H1 (cell line): ENCODE measurements around the gene TUBD1. TPM values are rescaled to one million over a fixed set of nuclear protein-coding genes. Genes with fewer than 3 reads are reported as not detected.
"Not testable (repeated sequence)": the region's sequence is repeated elsewhere in the genome, so short reads cannot be mapped to it uniquely, and the experiment has no call there.

Source experiments
- CTCF ChIA-PET: fragments of 300-600 bp; sonication (Branson Sonifier 250); formaldehyde crosslinking; loops from one replicate; lab custom pipeline; 2021; ENCODE audit not compliant: partially characterized antibody; lab: Charles Lee
- POLR2A ChIA-PET: fragments of 300-600 bp; sonication (Branson Sonifier 250); formaldehyde crosslinking; loops from one replicate; lab custom pipeline; 2021; ENCODE audit warnings: inconsistent platforms; ENCODE audit not compliant: partially characterized antibody; lab: Charles Lee
- DNase-seq, 2 experiments: peaks; one replicate each; pipeline versions ENCODE4 v3.0.0 to v3.0.0-alpha.2; 2010 to 2022; ENCODE audit warnings: low spot score in 2 of 2, low read depth in 1 of 2, mixed read lengths in 1 of 2
- FAIRE-seq: peaks from 2 replicates; lab custom pipeline; 2011; peaks lifted over from hg19 to GRCh38; lab: Jason Lieb, UNC
- H2AFZ ChIP-seq: 2 replicates; pipeline ENCODE4 v1.8.1; 2012; ENCODE audit warnings: low read length, inconsistent platforms
- H2AK5ac ChIP-seq: 2 replicates; pipeline ENCODE4 v1.6.1; 2013; ENCODE audit warnings: low read depth, low read length
- H2BK120ac ChIP-seq: replicated peaks from 2 replicates; pipeline ENCODE3; 2013; ENCODE audit warnings: low read depth, low read length, inconsistent platforms
- H2BK12ac ChIP-seq: 2 replicates; pipeline ENCODE4 v1.6.1; 2013; ENCODE audit warnings: low read depth, low read length
- H2BK15ac ChIP-seq: 2 replicates; pipeline ENCODE4 v1.6.1; 2013; ENCODE audit warnings: low read length
- H2BK20ac ChIP-seq: 2 replicates; pipeline ENCODE4 v1.6.1; 2013; ENCODE audit warnings: low read length
- H2BK5ac ChIP-seq: 2 replicates; pipeline ENCODE4 v1.6.1; 2013; ENCODE audit warnings: low read depth, low read length
- H3K14ac ChIP-seq: 2 replicates; pipeline ENCODE4 v1.6.1; 2013; ENCODE audit warnings: inconsistent platforms; ENCODE audit not compliant: insufficient read length
- H3K18ac ChIP-seq: 2 replicates; pipeline ENCODE4 v1.6.1; 2013; ENCODE audit warnings: low read length; ENCODE audit errors: extremely low read depth
- H3K23ac ChIP-seq: 2 replicates; pipeline ENCODE4 v1.6.1; 2013; ENCODE audit warnings: inconsistent platforms; ENCODE audit not compliant: insufficient read length
- H3K23me2 ChIP-seq: 2 replicates; pipeline ENCODE4 v1.6.1; 2013; ENCODE audit warnings: low read depth, low read length
- H3K27ac ChIP-seq: 2 replicates; pipeline ENCODE4 v1.6.1; 2011; ENCODE audit warnings: low read depth, low read length, inconsistent platforms
- H3K27me3 ChIP-seq, 4 experiments: replicated peaks in 1 of 4; 1 replicate in 1 of 4; 2 replicates in 3 of 4; pipeline versions ENCODE4 v1.6.1 to v1.8.1; 2011 to 2013; ENCODE audit warnings: low read length in 3 of 4, mild to moderate bottlenecking in 3 of 4, inconsistent platforms in 2 of 4, mixed read lengths in 2 of 4, moderate library complexity in 1 of 4; ENCODE audit not compliant: control insufficient read depth in 3 of 4, insufficient read depth in 3 of 4; ENCODE audit errors: extremely low read depth in 1 of 4
- H3K36me3 ChIP-seq, 4 experiments: 2 replicates each; pipeline versions ENCODE4 v1.6.1 to v1.8.1; 2011 to 2013; ENCODE audit warnings: mild to moderate bottlenecking in 4 of 4, low read length in 3 of 4, moderate library complexity in 2 of 4, control low read depth in 1 of 4, inconsistent platforms in 1 of 4; ENCODE audit not compliant: insufficient read depth in 4 of 4, control insufficient read depth in 2 of 4
- H3K4ac ChIP-seq: replicated peaks from 2 replicates; pipeline ENCODE3; 2013; ENCODE audit warnings: low read length, low read depth, mixed read lengths, inconsistent platforms; ENCODE audit not compliant: insufficient read length
- H3K4me1 ChIP-seq, 4 experiments: replicated peaks in 1 of 4; 1 replicate in 1 of 4; 2 replicates in 3 of 4; pipeline versions ENCODE4 v1.6.1 to v1.8.1; 2011 to 2013; ENCODE audit warnings: low read length in 3 of 4, inconsistent platforms in 2 of 4, mixed read lengths in 1 of 4; ENCODE audit not compliant: insufficient read depth in 4 of 4, control insufficient read depth in 3 of 4
- H3K4me2 ChIP-seq, 2 experiments: 2 replicates each; pipeline versions ENCODE4 v1.6.1 to v1.8.1; 2011 to 2013; ENCODE audit warnings: low read depth in 2 of 2, low read length in 2 of 2, control low read depth in 1 of 2, inconsistent platforms in 1 of 2, mild to moderate bottlenecking in 1 of 2; ENCODE audit not compliant: insufficient read depth in 1 of 2
- H3K4me3 ChIP-seq, 4 experiments: fragments of 200-600, 300-600 bp in 1 of 4; sonication (generic), shearing (Covaris generic), sonication (Bioruptor Twin) in 1 of 4; 2 replicates each; pipeline versions ENCODE4 v1.5.1 to v1.8.1; 2011 to 2016; ENCODE audit warnings: low read length in 4 of 4, low read depth in 3 of 4, control low read depth in 2 of 4, inconsistent platforms in 2 of 4, mild to moderate bottlenecking in 2 of 4, mixed read lengths in 1 of 4, moderate library complexity in 1 of 4; ENCODE audit not compliant: insufficient read depth in 2 of 4; ENCODE audit errors: extremely low read depth in 1 of 4
- H3K56ac ChIP-seq: replicated peaks from 2 replicates; pipeline ENCODE3; 2013; ENCODE audit warnings: low read depth, mild to moderate bottlenecking, mixed read lengths, low read length, inconsistent platforms; ENCODE audit not compliant: insufficient read length
- H3K79me1 ChIP-seq: 2 replicates; pipeline ENCODE4 v1.6.1; 2013; ENCODE audit warnings: low read depth, low read length, control low read depth
- H3K79me2 ChIP-seq, 2 experiments: 2 replicates each; pipeline versions ENCODE4 v1.6.1 to v1.8.1; 2012 to 2013; ENCODE audit warnings: low read length in 2 of 2, mild to moderate bottlenecking in 2 of 2, inconsistent platforms in 1 of 2; ENCODE audit not compliant: insufficient read depth in 2 of 2, control insufficient read depth in 1 of 2
- H3K9ac ChIP-seq, 4 experiments: replicated peaks in 1 of 4; 1 replicate in 1 of 4; 2 replicates in 3 of 4; pipeline versions ENCODE4 v1.6.1 to v1.8.1; 2011 to 2013; ENCODE audit warnings: low read depth in 3 of 4, low read length in 3 of 4, control low read depth in 2 of 4, mild to moderate bottlenecking in 2 of 4, moderate library complexity in 2 of 4, inconsistent platforms in 1 of 4; ENCODE audit errors: extremely low read depth in 1 of 4
- H3K9me3 ChIP-seq, 2 experiments: 2 replicates each; pipeline versions ENCODE4 v1.6.1 to v1.8.1; 2012 to 2013; ENCODE audit warnings: mild to moderate bottlenecking in 2 of 2, moderate library complexity in 2 of 2, control low read depth in 1 of 2, inconsistent platforms in 1 of 2, low read depth in 1 of 2, low read length in 1 of 2, mixed read lengths in 1 of 2; ENCODE audit not compliant: insufficient read depth in 2 of 2
- H4K20me1 ChIP-seq, 2 experiments: replicated peaks in 1 of 2; 2 replicates each; pipeline versions ENCODE3 to v1.8.1; 2011 to 2013; ENCODE audit warnings: inconsistent platforms in 2 of 2, low read length in 2 of 2, mild to moderate bottlenecking in 1 of 2; ENCODE audit not compliant: insufficient read depth in 2 of 2, control insufficient read depth in 1 of 2
- H4K5ac ChIP-seq: 2 replicates; pipeline ENCODE4 v1.6.1; 2013; ENCODE audit warnings: low read length, low read depth, mixed read lengths, inconsistent platforms; ENCODE audit not compliant: insufficient read length
- H4K8ac ChIP-seq: 2 replicates; pipeline ENCODE4 v1.8.0; 2013; ENCODE audit warnings: mild to moderate bottlenecking, moderate library complexity, low read length, inconsistent platforms; ENCODE audit not compliant: insufficient read depth; ENCODE audit errors: extremely low read depth
- H4K91ac ChIP-seq: replicated peaks from 2 replicates; pipeline ENCODE3; 2013; ENCODE audit warnings: low read length, mixed read lengths, inconsistent platforms; ENCODE audit not compliant: insufficient read length
- WGBS, 2 experiments: shearing (Covaris generic) in 1 of 2; methylation state at CpG; one replicate each; pipeline versions ENCODE4 v1.1.6 to v1.1.7; 2013 to 2015; ENCODE audit warnings: low lambda C conversion rate in 2 of 2, mixed read lengths in 2 of 2, inconsistent platforms in 1 of 2, low coverage in 1 of 2, missing lambda C conversion rate in 1 of 2; ENCODE audit not compliant: insufficient replicate concordance in 2 of 2, insufficient coverage in 1 of 2, insufficient read length in 1 of 2; ENCODE audit errors: extremely low coverage in 1 of 2, missing lambda C conversion rate in 1 of 2; 5-methylcytosine and 5-hydroxymethylcytosine counted together
- polyA plus RNA-seq, 7 experiments: library from polyadenylated mRNA; depleted of rRNA in 3 of 7; stranded (reverse) in 5 of 7; unstranded in 2 of 7; fragments of >200 nt in 5 of 7; fragments of 200-250 nt in 2 of 7; gene quantifications; 1 replicate in 5 of 7; 2 replicates in 1 of 7; 4 replicates in 1 of 7; pipeline versions ENCODE4 v1.2.1 to v1.2.3, GENCODE V29; 2011 to 2013; ENCODE audit warnings: missing spikeins in 2 of 7, mixed read lengths in 2 of 7
- total RNA-seq: library from RNA; stranded (reverse); fragmentation: NEBNext Ultra II Directional; extraction: Animal tissue kit (Norgen Biotek cat#: 25700); gene quantifications from 2 replicates; pipeline ENCODE4 v1.2.1, GENCODE V29; 2021

TUBD1 gene
- total and polyA plus RNA-seq, 2 of the 8 experiments (the other 6 are each of a cell fraction or from before 2014, with no cell fraction given): 9.1 to 17.5 TPM

GRCh38 chr17:59852847-59853167 lies 39.9 kb downstream of the TUBD1 start:
- H3K79me1 ChIP-seq, H3K23me2 ChIP-seq, H2BK120ac ChIP-seq, FAIRE-seq, H2BK12ac ChIP-seq, DNase-seq, H4K91ac ChIP-seq, H3K56ac ChIP-seq, H3K27me3 ChIP-seq, H3K4me1 ChIP-seq, H4K20me1 ChIP-seq, H3K4me3 ChIP-seq, H3K36me3 ChIP-seq, H3K14ac ChIP-seq, H4K5ac ChIP-seq, H3K23ac ChIP-seq, H4K8ac ChIP-seq, H2AK5ac ChIP-seq, H2BK15ac ChIP-seq, H3K4me2 ChIP-seq, H3K79me2 ChIP-seq, H3K9me3 ChIP-seq, H3K27ac ChIP-seq, H2BK20ac ChIP-seq, H3K9ac ChIP-seq, H3K4ac ChIP-seq: not testable (repeated sequence)
- 89% methylated on average over 7 of the region's 7 CpGs; no CpG with 5 or more reads in 1 of the 2 experiments for WGBS, 2 experiments
- H2BK5ac ChIP-seq: peak overlapping the region; percentile 35; the same call in 1 of the 2 replicates
- ChIA-PET POLR2A (interaction anchor here (1.3 kb wide), 1 partner anchor 23 kb away, joined by 3 read pairs; no protein-coding TSS in a partner anchor), CTCF (interaction anchor here (0.8 to 2.0 kb wide), 12 partner anchors 10 to 107 kb away, joined by 3 to 10 read pairs (median 3); no protein-coding TSS in a partner anchor)
- peak overlapping the region; percentile 26; the same call in 1 of the 2 replicates for H3K18ac ChIP-seq
- 0 out of 2 replicates have a peak overlapping the region, but pooled peaks have one; percentile 64 for H2AFZ ChIP-seq
